Measurements from ENCODE around the gene GPC6.

The GPC6 gene

GRCh38 chr13:93767180-93767916 is 540.7 kb downstream of the GPC6 start:
- Histone ChIP-seq H3K9me2 (replicated peaks; ENCODE audit: low read depth, low read length) (no peaks in the 10 kb centered on the region), H3K4me2 (ENCODE audit: low read depth, low read length, poor library complexity, severe bottlenecking) (no peak overlapping the region), H3K9me3 (ENCODE audit: insufficient read depth, low read depth, low read length) (no peaks in the 10 kb centered on the region), H2AFZ (ENCODE audit: low read length) (no peak overlapping the region), H3K9ac (ENCODE audit: low read depth, low read length, poor library complexity, severe bottlenecking) (no peak overlapping the region), H3K27me3 (ENCODE audit: insufficient read depth, low read length, poor library complexity, severe bottlenecking) (no peaks in the 10 kb centered on the region), H3K79me2 (ENCODE audit: insufficient read depth, low read length) (no peaks in the 10 kb centered on the region), H3K4me3 (ENCODE audit: low read length, poor library complexity, severe bottlenecking) (no peak overlapping the region), H3K4me1 (ENCODE audit: insufficient read depth, low read length, poor library complexity, severe bottlenecking) (no peaks in the 10 kb centered on the region), H3F3A (ENCODE audit: low read depth) (no peaks in the 10 kb centered on the region), H4K20me1 (ENCODE audit: insufficient read depth, low read length, poor library complexity, severe bottlenecking) (no peaks in the 10 kb centered on the region), H3K36me3 (ENCODE audit: insufficient read depth, low read length) (no peaks in the 10 kb centered on the region)
- TF ChIP-seq CTCF (conservative IDR thresholded peaks at IDR 0.05; ENCODE audit: low read length) (no peak), EZH2phosphoT487 (IDR thresholded peaks at IDR 0.05; ENCODE audit: borderline replicate concordance) (no peak)

GRCh38 chr13:93767917-93768409 is 541.4 kb downstream of the GPC6 start:
- TF ChIP-seq EZH2phosphoT487 (IDR thresholded peaks at IDR 0.05; ENCODE audit: borderline replicate concordance), result no peak
- no peak for TF ChIP-seq CTCF (conservative IDR thresholded peaks at IDR 0.05; ENCODE audit: low read length)
- Histone ChIP-seq H3F3A (ENCODE audit: low read depth) (no peaks in the 10 kb centered on the region), H3K79me2 (ENCODE audit: insufficient read depth, low read length) (no peaks in the 10 kb centered on the region), H3K9me3 (ENCODE audit: insufficient read depth, low read depth, low read length) (no peaks in the 10 kb centered on the region), H3K4me2 (ENCODE audit: low read depth, low read length, poor library complexity, severe bottlenecking) (no peak overlapping the region), H3K9me2 (replicated peaks; ENCODE audit: low read depth, low read length) (no peaks in the 10 kb centered on the region), H2AFZ (ENCODE audit: low read length) (no peak overlapping the region), H3K4me3 (ENCODE audit: low read length, poor library complexity, severe bottlenecking) (no peak overlapping the region), H3K9ac (ENCODE audit: low read depth, low read length, poor library complexity, severe bottlenecking) (no peak overlapping the region), H3K36me3 (ENCODE audit: insufficient read depth, low read length) (no peaks in the 10 kb centered on the region), H3K4me1 (ENCODE audit: insufficient read depth, low read length, poor library complexity, severe bottlenecking) (no peaks in the 10 kb centered on the region), H4K20me1 (ENCODE audit: insufficient read depth, low read length, poor library complexity, severe bottlenecking) (no peaks in the 10 kb centered on the region), H3K27me3 (ENCODE audit: insufficient read depth, low read length, poor library complexity, severe bottlenecking) (no peaks in the 10 kb centered on the region)

GRCh38 chr13:93769101-93769500 is 542.5 kb downstream of the GPC6 start:
- H3K9ac ChIP-seq (ENCODE audit: low read depth, low read length, poor library complexity, severe bottlenecking), result no peak overlapping the region
- H3K36me3 ChIP-seq (ENCODE audit: insufficient read depth, low read length), result no peaks in the 10 kb centered on the region
- H3K9me2 ChIP-seq (replicated peaks; ENCODE audit: low read depth, low read length), result no peaks in the 10 kb centered on the region
- no peak overlapping the region for H3K4me3 ChIP-seq (ENCODE audit: low read length, poor library complexity, severe bottlenecking)
- H3K79me2 ChIP-seq (ENCODE audit: insufficient read depth, low read length), result no peaks in the 10 kb centered on the region
- TF ChIP-seq CTCF (conservative IDR thresholded peaks at IDR 0.05; ENCODE audit: low read length), result no peak
- no peak for TF ChIP-seq EZH2phosphoT487 (IDR thresholded peaks at IDR 0.05; ENCODE audit: borderline replicate concordance)
- no peak overlapping the region for H3K4me2 ChIP-seq (ENCODE audit: low read depth, low read length, poor library complexity, severe bottlenecking)
- H3K27me3 ChIP-seq (ENCODE audit: insufficient read depth, low read length, poor library complexity, severe bottlenecking), result no peaks in the 10 kb centered on the region
- no peaks in the 10 kb centered on the region for H3K4me1 ChIP-seq (ENCODE audit: insufficient read depth, low read length, poor library complexity, severe bottlenecking)
- H3K9me3 ChIP-seq (ENCODE audit: insufficient read depth, low read depth, low read length), result no peaks in the 10 kb centered on the region
- H3F3A ChIP-seq (ENCODE audit: low read depth), result no peaks in the 10 kb centered on the region
- no peaks in the 10 kb centered on the region for H4K20me1 ChIP-seq (ENCODE audit: insufficient read depth, low read length, poor library complexity, severe bottlenecking)
- no peak overlapping the region for H2AFZ ChIP-seq (ENCODE audit: low read length)
